Measurements from ENCODE around the gene ACVR2A.

ACVR2A gene

GRCh38 chr2:147829106-147829505, 15.7 kb upstream of the ACVR2A start:
- TF ChIP-seq REST (IDR thresholded peaks at IDR 0.05; ENCODE audit: insufficient read depth in 1 of 2, low read depth in 2 of 2, low read length in 2 of 2), result no peak
- TF ChIP-seq SIN3A (IDR thresholded peaks at IDR 0.05; ENCODE audit: borderline replicate concordance, insufficient read depth, low read length), result no peak
- no peak for TF ChIP-seq FOXP2 (optimal IDR thresholded peaks at IDR 0.05; ENCODE audit: borderline replicate concordance, extremely low read depth, extremely low read length, insufficient read depth)

GRCh38 chr2:147836099-147836498, 8.7 kb upstream of the ACVR2A start:
- no peak for TF ChIP-seq POLR2AphosphoS5 (IDR thresholded peaks at IDR 0.05; ENCODE audit: low read depth, low read length)

GRCh38 chr2:147843391-147843863, 1.4 kb upstream of the ACVR2A start:
- TF ChIP-seq REST (IDR thresholded peaks at IDR 0.05; ENCODE audit: insufficient read depth in 1 of 2, low read depth in 2 of 2, low read length in 2 of 2) (no peak), TAF1 (IDR thresholded peaks at IDR 0.05; ENCODE audit: borderline replicate concordance, insufficient read depth, low read length) (no peak), FOXP2 (optimal IDR thresholded peaks at IDR 0.05; ENCODE audit: borderline replicate concordance, extremely low read depth, extremely low read length, insufficient read depth) (no peak), SIN3A (IDR thresholded peaks at IDR 0.05; ENCODE audit: borderline replicate concordance, insufficient read depth, low read length) (no peak)

- TF ChIP-seq SIN3A (IDR thresholded peaks at IDR 0.05; ENCODE audit: borderline replicate concordance, insufficient read depth, low read length) (0 out of 2 replicates have a peak, but pooled peaks have one; percentile 35), TAF1 (IDR thresholded peaks at IDR 0.05; ENCODE audit: borderline replicate concordance, insufficient read depth, low read length) (no peak), REST (IDR thresholded peaks at IDR 0.05; ENCODE audit: insufficient read depth in 1 of 2, low read depth in 2 of 2, low read length in 2 of 2) (no peak), POLR2AphosphoS5 (IDR thresholded peaks at IDR 0.05; ENCODE audit: low read depth, low read length) (no peak), FOXP2 (optimal IDR thresholded peaks at IDR 0.05; ENCODE audit: borderline replicate concordance, extremely low read depth, extremely low read length, insufficient read depth) (peak; percentile 9)
These were observed 749 bp upstream of the ACVR2A start for GRCh38 chr2:147843864-147844696.

- TF ChIP-seq POLR2AphosphoS5 (IDR thresholded peaks at IDR 0.05; ENCODE audit: low read depth, low read length), result no peak
- TF ChIP-seq SIN3A (IDR thresholded peaks at IDR 0.05; ENCODE audit: borderline replicate concordance, insufficient read depth, low read length), result no peak
- TF ChIP-seq TAF1 (IDR thresholded peaks at IDR 0.05; ENCODE audit: borderline replicate concordance, insufficient read depth, low read length), result no peak
- TF ChIP-seq FOXP2 (optimal IDR thresholded peaks at IDR 0.05; ENCODE audit: borderline replicate concordance, extremely low read depth, extremely low read length, insufficient read depth), result no peak
- TF ChIP-seq REST (IDR thresholded peaks at IDR 0.05; ENCODE audit: insufficient read depth in 1 of 2, low read depth in 2 of 2, low read length in 2 of 2), result no peak
These were observed 662 bp downstream of the ACVR2A start for GRCh38 chr2:147845411-147845971.

All from PFSK-1 (cell line).